ENCODE data around the gene CAB39. TPM values are rescaled to one million over a fixed set of nuclear protein-coding genes. Genes with fewer than 3 reads are reported as not detected.

Gene CAB39
- polyA plus RNA-seq, 1 of the 3 experiments (the other 2 are of a cell fraction): 15.7 TPM

DNA sequence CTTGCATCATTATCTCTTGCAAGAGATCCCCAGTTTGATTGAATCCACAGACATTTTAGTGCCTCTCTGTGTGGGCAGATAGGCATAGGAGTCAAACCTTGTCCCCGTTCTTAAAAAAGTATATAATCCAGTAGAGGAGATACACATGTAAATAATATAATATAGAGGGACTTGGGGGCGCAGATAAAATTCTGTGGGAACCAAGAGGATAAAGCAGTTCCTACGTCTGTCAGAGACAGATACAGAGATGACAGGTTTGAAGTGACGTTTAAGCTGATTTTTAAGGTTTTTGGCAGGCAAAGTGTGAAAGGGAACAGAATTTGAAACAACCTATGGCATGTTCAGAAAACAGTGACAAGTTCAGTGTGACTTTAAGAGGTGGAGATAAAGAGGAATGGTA is 63.1 kb downstream of the CAB39 start:
- Histone ChIP-seq H3K27ac (ENCODE audit: low read depth in 2 of 2, low read length in 1 of 2) (peak overlapping the region in 1 of 2 experiments; percentile 80; a peak in 1 of 4 replicates), H3K9me3 (no peaks in the 10 kb centered on the region), H3K4me2 (no peak overlapping the region), H3K4me1 (ENCODE audit: control insufficient read depth in 1 of 2, insufficient read depth in 2 of 2, low read depth in 1 of 2, low read length in 1 of 2) (peaks cover 0 to 18% of the 10 kb centered on the region in 2 experiments; a peak in 2 of 4 replicates), H3K4me3 (ENCODE audit: low read depth in 2 of 2, low read length in 1 of 2) (no peak overlapping the region), H3K36me3 (replicated peaks in 1 of 2; ENCODE audit: control insufficient read depth in 1 of 2, insufficient read depth in 2 of 2, low read length in 1 of 2) (peaks cover 5 to 21% of the 10 kb centered on the region in 2 experiments), H2AFZ (ENCODE audit: low read depth) (no peak overlapping the region), H3F3A (replicated peaks; ENCODE audit: insufficient read depth) (peaks cover 14% of the 10 kb centered on the region), H3K9ac (no peak overlapping the region), H3K79me2 (ENCODE audit: insufficient read depth) (peaks cover 66% of the 10 kb centered on the region), H4K20me1 (ENCODE audit: insufficient read depth) (no peaks in the 10 kb centered on the region), H3K27me3 (ENCODE audit: insufficient read depth) (no peaks in the 10 kb centered on the region), H3K9me2 (no peaks in the 10 kb centered on the region)
- WGBS (ENCODE audit: low lambda C conversion rate): 96% methylated on average over 4 of the region's 4 CpGs
- no peak for TF ChIP-seq RXRA (IDR thresholded peaks at IDR 0.05; ENCODE audit: borderline replicate concordance, low read depth)
- TF ChIP-seq RFX5 (IDR thresholded peaks at IDR 0.05; ENCODE audit: low read length): no peak
- TF ChIP-seq GATA2 (CRISPR knock-in tag; IDR thresholded peaks at IDR 0.05): no peak
- TF ChIP-seq SIN3A (IDR thresholded peaks at IDR 0.05; ENCODE audit: borderline replicate concordance, low read depth, low read length): no peak
- TF ChIP-seq POLR2AphosphoS5 (IDR thresholded peaks at IDR 0.05; ENCODE audit: low read depth, low read length): no peak
- TF ChIP-seq MEF2A (IDR thresholded peaks at IDR 0.05; ENCODE audit: borderline replicate concordance, low read depth): no peak
- TF ChIP-seq, protein P1, sequence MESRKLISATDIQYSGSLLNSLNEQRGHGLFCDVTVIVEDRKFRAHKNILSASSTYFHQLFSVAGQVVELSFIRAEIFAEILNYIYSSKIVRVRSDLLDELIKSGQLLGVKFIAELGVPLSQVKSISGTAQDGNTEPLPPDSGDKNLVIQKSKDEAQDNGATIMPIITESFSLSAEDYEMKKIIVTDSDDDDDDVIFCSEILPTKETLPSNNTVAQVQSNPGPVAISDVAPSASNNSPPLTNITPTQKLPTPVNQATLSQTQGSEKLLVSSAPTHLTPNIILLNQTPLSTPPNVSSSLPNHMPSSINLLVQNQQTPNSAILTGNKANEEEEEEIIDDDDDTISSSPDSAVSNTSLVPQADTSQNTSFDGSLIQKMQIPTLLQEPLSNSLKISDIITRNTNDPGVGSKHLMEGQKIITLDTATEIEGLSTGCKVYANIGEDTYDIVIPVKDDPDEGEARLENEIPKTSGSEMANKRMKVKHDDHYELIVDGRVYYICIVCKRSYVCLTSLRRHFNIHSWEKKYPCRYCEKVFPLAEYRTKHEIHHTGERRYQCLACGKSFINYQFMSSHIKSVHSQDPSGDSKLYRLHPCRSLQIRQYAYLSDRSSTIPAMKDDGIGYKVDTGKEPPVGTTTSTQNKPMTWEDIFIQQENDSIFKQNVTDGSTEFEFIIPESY (IDR thresholded peaks at IDR 0.05; ENCODE audit: borderline replicate concordance, low read depth): no peak
- no peak for TF ChIP-seq TAF1 (IDR thresholded peaks at IDR 0.05; ENCODE audit: borderline replicate concordance, low read depth, low read length)
- TF ChIP-seq, protein P2, sequence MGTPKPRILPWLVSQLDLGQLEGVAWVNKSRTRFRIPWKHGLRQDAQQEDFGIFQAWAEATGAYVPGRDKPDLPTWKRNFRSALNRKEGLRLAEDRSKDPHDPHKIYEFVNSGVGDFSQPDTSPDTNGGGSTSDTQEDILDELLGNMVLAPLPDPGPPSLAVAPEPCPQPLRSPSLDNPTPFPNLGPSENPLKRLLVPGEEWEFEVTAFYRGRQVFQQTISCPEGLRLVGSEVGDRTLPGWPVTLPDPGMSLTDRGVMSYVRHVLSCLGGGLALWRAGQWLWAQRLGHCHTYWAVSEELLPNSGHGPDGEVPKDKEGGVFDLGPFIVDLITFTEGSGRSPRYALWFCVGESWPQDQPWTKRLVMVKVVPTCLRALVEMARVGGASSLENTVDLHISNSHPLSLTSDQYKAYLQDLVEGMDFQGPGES (IDR thresholded peaks at IDR 0.05; ENCODE audit: low read depth, low read length): no peak
- no peak for TF ChIP-seq SMC3 (IDR thresholded peaks at IDR 0.05; ENCODE audit: low read depth, low read length)
- no peak for TF ChIP-seq EZH2phosphoT487 (IDR thresholded peaks at IDR 0.05; ENCODE audit: borderline replicate concordance, low read depth)
- no peak for TF ChIP-seq MXI1 (IDR thresholded peaks at IDR 0.05; ENCODE audit: low read depth, low read length)
- TF ChIP-seq, protein P3, sequence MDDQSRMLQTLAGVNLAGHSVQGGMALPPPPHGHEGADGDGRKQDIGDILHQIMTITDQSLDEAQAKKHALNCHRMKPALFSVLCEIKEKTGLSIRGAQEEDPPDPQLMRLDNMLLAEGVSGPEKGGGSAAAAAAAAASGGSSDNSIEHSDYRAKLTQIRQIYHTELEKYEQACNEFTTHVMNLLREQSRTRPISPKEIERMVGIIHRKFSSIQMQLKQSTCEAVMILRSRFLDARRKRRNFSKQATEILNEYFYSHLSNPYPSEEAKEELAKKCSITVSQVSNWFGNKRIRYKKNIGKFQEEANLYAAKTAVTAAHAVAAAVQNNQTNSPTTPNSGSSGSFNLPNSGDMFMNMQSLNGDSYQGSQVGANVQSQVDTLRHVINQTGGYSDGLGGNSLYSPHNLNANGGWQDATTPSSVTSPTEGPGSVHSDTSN (IDR thresholded peaks at IDR 0.05): no peak
- no peak for TF ChIP-seq FOXM1 (IDR thresholded peaks at IDR 0.05; ENCODE audit: low read depth)
- no peak for TF ChIP-seq JUND (IDR thresholded peaks at IDR 0.05)
- CTCF ChIA-PET: interaction anchor here (0.9 kb wide), 1 partner anchor 9 kb away, joined by 3 read pairs; no protein-coding TSS in a partner anchor
- POLR2A ChIA-PET: no interaction called here
- no peak for DNase-seq

Measured in SK-N-SH (cell line).